NCI-H1694 treated with DMSO at 0.1 percent for 48 hours (cell line): ENCODE data around the gene HOXA11.

Source experiments
- DNase-seq: peaks from one replicate; lab custom pipeline; 2025; lab: John Stamatoyannopoulos, UW

Gene HOXA11

GRCh38 chr7:27158436-27159265 lies 26.4 kb downstream of the HOXA11 start:
- no peak for DNase-seq

GRCh38 chr7:27157702-27158431 lies 27.2 kb downstream of the HOXA11 start:
- no peak for DNase-seq

DNA sequence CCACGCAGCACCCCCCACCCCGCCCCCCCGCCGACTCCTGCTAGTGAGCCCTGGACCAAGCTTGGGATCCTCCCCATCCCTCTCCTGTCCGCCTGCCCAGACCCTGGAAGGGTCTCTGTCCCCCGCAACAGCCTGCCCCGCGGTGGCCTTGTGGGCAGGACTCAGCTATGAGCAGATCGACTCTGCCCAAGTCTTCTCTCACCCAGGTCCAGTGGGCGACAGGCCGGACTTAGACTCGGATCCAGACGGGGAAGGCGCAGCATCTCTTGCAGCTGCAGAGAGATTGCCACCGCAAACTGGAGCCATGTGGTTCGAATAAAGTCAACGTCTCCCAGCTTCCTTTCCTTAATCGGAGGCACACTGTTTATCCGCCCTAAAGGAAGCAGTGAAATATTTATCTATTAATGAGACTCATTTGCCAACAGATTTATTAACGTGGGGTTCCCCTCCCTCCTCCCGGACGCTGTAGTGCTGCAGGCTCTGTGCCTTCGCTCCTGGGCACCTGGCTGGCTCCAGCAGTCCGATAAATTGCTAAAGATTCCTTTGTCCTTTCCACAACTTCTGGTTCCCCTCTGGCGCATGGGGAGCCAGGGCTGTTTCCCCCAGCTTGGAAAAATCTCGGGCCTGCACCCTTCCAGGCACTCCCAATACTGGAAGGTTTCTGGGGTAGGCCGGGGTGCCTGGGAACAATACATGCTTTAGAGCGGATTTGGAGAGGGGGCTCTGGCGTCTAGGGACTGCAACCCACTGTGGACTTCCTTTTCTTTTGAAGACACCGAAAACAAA lies 27.9 kb downstream of the HOXA11 start:
- DNase-seq = no peak

DNA sequence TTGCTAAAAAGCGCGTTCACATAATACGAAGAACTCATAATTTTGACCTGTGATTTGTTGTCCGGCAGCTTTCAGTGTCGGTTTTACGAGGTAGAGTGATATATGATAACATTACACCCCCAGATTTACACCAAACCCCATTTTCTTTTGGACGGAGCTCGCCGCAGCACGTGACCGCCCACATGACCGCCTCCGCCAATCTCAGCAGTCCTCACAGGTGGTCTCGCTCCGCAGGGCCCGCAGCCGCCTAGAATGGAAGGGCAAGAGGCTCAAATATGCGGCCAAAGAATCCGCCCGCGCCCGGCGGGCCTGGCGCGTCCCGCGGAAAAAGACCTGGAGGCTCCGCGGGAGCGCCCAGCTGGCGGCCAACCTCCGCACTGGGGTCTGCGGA lies 28.5 kb downstream of the HOXA11 start, which contains the start of gene HOXA7:
TSS of gene HOXA7 (minus strand) at position 168 of the 391 bp plus-strand sequence. CDS start at position 38, 130 bp downstream.
- no peak for DNase-seq

DNA sequence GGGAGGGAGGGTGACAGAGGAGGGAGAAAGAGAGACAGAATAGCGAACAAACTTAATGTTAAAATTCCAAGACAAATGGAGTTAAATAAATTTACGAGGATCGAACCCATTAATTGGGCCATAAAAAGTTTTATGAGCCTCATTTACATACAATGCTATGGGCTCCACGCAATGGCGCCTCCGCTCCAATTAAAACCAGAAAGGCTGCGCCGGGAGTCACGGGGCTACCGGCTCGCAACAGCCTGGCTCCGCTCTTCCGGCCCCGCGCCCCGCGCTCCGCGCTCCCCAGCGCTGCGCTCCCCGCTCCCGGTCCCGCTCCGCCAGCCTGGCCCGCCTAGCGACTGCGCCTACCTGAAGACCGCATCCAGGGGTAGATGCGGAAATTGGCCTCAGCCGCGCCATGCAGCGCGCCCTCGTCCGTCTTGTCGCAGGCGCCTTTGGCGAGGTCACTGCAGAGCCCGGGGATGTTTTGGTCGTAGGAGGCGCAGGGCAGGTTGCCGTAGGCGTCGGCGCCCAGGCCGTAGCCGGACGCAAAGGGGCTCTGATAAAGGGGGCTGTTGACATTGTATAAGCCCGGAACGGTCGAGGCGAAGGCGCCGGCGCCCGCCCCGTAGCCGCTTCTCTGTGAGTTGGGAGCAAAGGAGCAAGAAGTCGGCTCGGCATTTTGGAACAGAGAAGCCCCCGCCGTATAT lies 29.1 kb downstream of the HOXA11 start:
- DNase-seq = no peak

DNA sequence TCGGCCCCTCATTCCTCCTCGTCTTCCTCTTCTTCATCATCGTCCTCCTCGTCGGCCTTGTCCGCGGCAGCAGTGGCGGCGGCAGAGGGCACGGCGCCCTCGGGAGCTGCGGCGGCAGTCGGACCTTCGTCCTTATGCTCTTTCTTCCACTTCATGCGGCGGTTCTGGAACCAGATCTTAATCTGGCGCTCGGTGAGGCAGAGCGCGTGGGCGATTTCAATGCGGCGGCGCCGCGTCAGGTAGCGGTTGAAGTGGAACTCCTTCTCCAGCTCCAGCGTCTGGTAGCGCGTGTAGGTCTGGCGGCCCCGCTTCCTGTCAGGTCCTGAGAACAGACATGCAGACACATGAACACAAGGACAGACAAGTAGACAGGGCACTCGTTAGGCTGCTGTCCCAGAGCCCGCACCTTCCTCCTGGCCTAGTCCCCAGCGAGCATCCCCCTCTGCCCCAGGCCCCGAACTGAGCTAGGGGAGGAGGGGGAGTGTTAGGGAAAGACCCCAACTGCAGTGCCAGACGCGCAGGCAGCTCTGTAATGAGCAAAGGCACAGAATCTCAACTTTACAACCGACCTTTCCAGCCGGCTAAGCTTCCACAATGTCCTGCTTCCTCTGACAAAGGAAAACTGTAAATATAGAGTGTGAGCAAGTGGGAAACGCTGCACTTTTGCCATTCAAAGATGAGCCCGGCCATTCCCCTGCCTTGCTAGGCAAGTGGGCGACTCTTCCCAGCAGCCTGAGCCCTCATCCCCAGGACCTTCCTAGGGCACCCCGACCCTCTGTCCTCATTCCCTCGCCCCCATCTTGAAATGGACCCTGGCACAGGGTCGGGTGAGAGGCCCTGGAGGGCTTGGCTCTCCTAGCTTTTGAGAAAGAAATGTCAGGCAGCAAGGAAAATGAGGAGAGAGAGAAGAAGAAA lies 29.9 kb downstream of the HOXA11 start:
- no peak for DNase-seq

- no peak for DNase-seq
Observed at GRCh38 chr7:27154369-27154768, 30.7 kb downstream of the HOXA11 start.

GRCh38 chr7:27153526-27153925 lies 31.5 kb downstream of the HOXA11 start:
- DNase-seq = no peak

- DNase-seq = no peak
Observed at GRCh38 chr7:27152816-27153442, 32.1 kb downstream of the HOXA11 start.

DNA sequence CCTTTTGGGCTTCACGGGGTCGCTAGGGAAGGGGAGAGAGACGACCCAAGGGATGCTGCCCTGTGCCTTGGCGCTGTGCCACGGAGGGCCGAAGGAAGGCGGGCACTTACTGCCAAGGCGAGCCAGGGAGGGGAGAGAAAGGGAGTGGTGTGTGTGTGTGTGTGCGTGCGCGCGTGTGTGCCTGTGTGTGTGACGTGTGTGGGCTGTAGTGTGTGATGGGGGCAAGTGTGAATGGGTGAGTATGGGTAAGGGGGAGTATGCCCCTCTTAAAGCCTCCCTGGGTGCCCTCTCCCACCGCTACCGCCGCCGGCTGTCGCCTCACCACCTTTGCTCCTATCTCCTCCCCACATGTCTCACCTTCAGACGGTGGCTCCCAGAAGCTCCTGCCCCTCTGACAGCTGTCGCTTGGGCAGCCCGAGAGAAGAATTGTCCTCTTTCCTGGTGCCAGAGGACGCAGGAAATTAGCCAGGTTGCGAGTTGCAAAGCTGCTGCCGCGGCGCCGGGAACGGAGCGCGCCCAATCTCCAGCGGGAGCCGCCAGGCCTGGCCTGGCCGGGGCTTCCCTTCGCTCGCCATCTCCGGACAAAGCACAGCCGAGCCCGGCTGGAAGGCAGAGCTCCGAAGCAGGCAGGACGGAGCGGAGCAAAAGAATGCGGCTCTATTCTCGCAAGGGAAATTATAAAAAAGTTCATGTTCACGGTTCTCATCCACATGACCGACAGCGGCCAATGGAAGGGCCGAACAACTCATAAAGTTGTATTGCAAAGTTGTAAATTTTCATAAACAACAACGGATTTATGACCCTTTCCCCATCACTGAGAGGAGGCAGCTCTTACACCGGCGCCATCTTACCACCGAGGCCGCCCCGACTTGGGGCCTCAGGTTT lies 32.9 kb downstream of the HOXA11 start, which contains the start of gene HOXA3:
TSS of gene HOXA3 (minus strand) at position 653 of the 885 bp plus-strand sequence. CDS start 41,943 bp downstream, outside the sequence.
- DNase-seq = no peak

DNA sequence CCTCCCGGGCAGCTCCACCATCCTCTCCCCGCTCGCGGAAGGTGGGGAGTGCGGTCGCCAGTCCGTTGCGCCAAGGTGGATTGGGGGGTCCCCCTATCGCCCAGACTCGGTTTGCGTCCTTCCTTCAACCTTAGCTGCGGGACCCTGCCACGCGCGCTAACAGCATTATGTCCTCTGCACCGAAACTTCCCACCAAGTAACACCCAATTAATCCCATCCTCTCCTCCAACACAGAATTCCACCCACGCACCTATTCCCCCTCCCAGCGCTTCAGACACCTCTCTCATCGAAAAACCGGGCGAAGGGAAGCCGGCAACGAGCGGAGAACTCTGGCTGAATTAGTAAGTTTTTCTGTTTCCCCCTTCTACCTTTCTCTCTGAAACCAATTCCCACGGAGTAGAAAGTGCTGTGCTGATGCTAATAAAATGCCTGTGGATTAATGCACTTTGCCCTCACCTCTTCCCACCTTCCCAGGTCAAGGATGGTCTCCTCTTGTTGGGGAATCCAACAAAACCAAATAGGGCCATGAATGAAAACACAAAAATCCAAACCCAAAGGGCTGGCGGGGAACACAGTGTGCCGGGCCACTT lies 33.6 kb downstream of the HOXA11 start:
- no peak for DNase-seq

DNA sequence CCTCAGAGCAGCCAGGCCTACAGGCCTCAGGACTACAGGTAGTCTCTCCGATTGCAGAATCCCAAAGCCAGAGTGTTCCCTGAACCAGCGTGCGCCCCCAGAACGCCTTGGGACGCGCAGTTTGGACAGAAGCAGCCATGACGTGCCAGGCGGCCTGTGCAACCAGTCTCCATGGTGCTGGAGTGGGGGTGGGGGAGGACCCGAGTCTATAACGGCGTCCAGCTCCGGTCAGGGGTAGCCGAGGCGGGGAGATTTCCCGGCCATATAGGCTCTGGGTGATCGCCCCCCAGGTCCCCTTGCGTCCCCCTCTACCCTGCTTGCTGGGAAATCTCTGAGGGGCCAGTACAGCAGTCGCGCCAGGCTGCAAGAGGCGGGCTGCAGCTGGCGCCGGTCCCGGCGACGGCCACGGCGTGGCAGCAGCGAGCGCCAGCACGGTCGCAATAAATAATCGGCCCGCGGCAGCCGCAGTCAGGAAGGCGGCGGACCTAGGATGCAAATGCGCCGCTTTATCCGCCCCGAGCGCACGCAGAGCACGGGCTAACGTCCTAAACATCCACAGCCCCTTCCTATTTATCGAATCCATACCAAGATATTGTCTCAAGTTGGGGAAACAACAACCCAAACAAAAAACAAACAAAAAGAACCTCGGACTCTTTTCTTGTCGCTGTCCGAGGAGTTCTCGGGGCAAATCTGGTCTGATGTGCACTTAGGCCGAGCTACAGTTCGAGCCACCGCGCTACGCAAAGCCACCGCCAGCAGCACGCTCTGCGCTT lies 34.3 kb downstream of the HOXA11 start:
- peak; percentile 80 for DNase-seq

DNA sequence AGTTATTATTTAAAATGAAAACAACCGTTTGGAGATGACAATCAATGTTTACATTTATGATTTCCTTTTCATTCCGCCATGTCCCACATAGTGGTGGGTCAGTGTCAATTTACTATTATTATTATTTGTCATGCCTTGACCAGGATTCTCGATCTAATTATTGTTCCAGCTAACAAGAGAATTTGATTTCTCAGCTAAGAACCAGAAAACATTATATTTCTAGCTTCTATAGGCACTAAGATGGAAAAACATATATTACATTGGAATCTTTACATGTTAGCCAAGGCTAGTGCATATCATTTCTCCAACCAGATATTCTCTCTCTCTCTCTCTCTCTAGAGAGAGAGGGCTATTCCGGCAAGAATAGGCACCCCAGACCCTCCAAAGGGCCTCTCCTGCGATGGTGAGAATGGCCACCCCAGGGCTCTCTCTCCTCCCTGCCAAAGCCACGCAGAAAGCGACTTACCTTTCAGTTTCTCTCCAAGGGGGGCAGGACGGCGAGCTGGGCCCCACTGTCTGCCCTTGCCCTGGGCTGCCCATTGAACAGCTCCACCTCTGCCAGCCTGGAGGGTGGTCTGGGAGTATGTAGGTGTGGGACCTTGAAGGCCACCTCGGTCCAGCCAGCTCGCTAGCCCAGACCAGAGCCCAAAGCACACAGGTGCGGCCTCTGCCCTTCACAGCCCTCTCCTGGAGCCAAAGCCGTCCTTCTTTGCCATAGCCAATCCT lies 35.0 kb downstream of the HOXA11 start:
- DNase-seq = peak; percentile 64

DNA sequence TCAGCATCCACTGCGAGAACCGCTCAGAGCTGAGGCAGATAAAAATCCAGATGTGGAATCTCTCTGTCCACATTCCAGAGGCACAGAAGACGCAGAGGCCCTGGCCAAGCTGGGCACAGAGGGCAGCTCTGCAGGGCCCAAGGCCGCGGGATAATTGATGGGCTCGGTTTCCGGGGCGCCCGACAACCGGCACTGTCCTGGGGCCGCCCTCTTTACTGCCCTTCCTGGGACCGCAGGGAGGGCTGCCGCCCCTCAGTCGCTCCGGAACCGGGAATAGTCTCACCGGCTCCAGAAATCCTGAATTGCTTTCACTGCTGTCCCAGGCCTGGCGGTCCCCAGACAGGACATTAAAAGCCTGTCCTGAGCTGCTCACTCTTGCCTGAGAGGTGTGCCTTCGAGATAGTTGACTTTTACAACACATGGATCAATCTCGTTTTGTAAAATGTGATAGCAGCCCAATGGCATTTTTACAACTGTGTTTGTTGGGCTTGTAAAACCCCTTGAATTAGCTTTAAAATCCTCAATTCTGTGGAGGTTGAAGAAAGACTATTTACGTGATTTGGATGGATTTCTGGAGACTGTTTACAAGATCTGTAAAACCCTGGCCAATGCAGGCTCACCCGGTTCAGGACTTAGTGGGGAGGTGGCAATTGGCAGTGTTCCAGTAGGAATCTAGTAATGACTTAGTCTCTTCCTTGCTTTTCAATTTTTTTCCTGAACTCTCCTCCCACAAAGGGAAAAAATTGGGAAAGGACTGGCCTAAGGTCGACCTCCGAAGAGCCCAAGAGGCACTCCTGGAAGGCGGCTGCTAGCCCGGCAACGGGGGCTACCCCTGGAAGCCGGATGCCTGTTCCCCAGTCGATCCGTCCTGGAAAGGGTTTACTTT lies 36.0 kb downstream of the HOXA11 start:
- DNase-seq = peak; percentile 14

DNA sequence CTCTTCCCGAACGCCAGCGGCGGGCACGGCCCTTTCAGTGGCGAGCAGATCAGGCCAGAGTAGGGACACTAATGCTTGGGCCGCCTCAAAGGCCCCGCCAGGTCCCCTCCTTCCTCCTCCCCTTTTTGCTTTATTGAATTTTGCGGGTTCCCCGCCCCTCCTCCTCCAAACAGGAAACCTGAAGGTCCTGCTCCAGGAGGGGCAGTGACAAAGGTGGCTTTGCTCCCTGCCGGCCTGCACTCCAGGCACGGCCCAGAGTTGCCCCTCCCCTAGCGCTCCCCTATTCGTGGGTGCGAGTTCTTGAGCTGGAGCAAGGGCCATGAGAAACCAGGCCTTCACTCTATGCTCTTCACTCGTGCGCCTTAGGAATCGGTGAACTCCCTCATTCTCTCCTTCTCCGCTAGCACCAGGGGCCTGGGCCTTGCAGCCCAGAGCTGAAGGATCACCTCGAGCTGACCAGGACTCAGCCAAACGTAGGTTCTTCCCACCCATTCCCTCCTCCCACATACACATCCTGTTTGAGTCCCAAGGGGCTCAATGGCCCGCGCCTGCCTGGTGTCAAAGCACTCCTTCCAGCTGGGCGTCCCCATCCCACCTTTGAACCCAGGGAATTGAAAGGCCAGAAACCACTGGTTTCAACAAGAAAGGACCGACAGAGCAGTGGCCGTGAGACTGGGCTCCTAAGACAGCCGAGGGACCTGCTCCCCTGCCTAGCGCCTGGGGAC lies 36.8 kb downstream of the HOXA11 start:
- no peak for DNase-seq
